SH-SY5Y (cell line): ENCODE results near the gene SLAMF8.

Experiments
- GATA2 ChIP-seq: IDR thresholded peaks from 2 replicates; pipeline ENCODE4 v1.6.1; 2011; ENCODE audit warnings: mild to moderate bottlenecking, low read depth, low read length
- GATA3 ChIP-seq: IDR thresholded peaks from 2 replicates; pipeline ENCODE4 v1.6.1; 2011; ENCODE audit warnings: low read depth, mild to moderate bottlenecking, low read length, moderate library complexity

DNA sequence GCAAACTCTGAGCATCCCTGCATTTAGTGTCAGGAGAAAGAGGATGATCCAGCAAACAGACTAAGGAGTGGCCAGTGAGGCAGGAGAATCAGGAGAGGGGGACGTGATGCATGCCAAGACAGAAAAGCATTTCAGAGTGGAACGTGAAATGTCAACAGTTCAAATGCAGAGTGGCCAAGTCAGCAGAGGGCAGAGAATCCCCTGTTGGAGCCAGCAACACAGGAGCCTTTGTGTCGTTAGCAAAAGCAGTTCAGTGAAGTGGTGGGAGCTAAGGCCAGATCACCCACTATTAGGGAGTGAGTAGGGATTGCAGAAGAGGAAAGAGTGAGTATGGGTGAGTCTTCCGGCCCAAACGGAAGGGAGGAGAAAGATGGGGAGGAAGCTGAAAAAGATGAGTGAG lies 31.1 kb upstream of the SLAMF8 start:
- TF ChIP-seq GATA3 (no peak), GATA2 (no peak)
